ENCODE results near the gene ELOF1. TPM values are rescaled to one million over a fixed set of nuclear protein-coding genes. Genes with fewer than 3 reads are reported as not detected.
"Not testable (repeated sequence)": the region's sequence is repeated elsewhere in the genome, so short reads cannot be mapped to it uniquely, and the experiment has no call there.

The ELOF1 gene
- total RNA-seq (10 to 100 TPM; 34.0 to 59.8 (median 41.9) TPM), polyA plus RNA-seq (10 to 100 TPM; 80.0 to 95.5 TPM), total RNA-seq (19.4 reads per million, percentile 50 among the genes with 10 or more reads in this experiment)

GRCh38 chr19:11558881-11559828 lies at the start of gene ELOF1:
Gene ELOF1 (minus strand): TSS chr19:11559230. CDS start chr19:11554347, 4,883 bp downstream.
- CTCF ChIA-PET: interaction anchor here (0.6 to 1.8 kb wide), 4 partner anchors 23 to 1780 kb away, joined by 3 to 9 read pairs (median 5); no protein-coding TSS in a partner anchor

GRCh38 chr19:11606484-11606883 lies 47.5 kb upstream of the ELOF1 start:
- H3K27me3 ChIP-seq (ENCODE audit: control insufficient read depth in 2 of 2, insufficient read depth in 2 of 2, low read length in 2 of 2): no peaks in the 10 kb centered on the region
- peaks cover 0 to 11% (median 0%) of the 10 kb centered on the region in 3 experiments for H3K9me3 ChIP-seq (ENCODE audit: control insufficient read depth in 2 of 3, low read length in 3 of 3)
- ATAC-seq (no peak), DNase-seq (no peak)
- no peak overlapping the region for H3K27ac ChIP-seq (ENCODE audit: low read depth, low read length)
- H3K4me3 ChIP-seq (ENCODE audit: low read length): no peak overlapping the region
- H3K27ac Mint-ChIP-seq: no peak overlapping the region
- intact Hi-C loops (cut with micrococcal nuclease): no loop called here
- CTCF ChIA-PET: no interaction called here
- peaks cover 0 to 12% (median 0%) of the 10 kb centered on the region in 3 experiments for H3K36me3 ChIP-seq (ENCODE audit: control insufficient read depth in 2 of 3, insufficient read depth in 3 of 3, low read length in 3 of 3)
- POLR2A ChIA-PET: interaction anchor here (0.6 kb wide), 1 partner anchor 685 kb away, joined by 8 read pairs; no protein-coding TSS in a partner anchor
- peaks cover 14 to 57% (median 56%) of the 10 kb centered on the region in 5 donors for H3K36me3 Mint-ChIP-seq
- no peaks in the 10 kb centered on the region for H3K4me1 ChIP-seq (ENCODE audit: control insufficient read depth in 2 of 2, insufficient read depth in 2 of 2, low read length in 2 of 2)
- H3K27me3 Mint-ChIP-seq: no peaks in the 10 kb centered on the region
- H3K9me3 Mint-ChIP-seq: peaks cover 0 to 46% (median 22%) of the 10 kb centered on the region in 11 donors
- H3K4me3 Mint-ChIP-seq: no peak overlapping the region
- peaks cover 0 to 17% (median 15%) of the 10 kb centered on the region in 7 donors for H3K4me1 Mint-ChIP-seq

More at GRCh38 chr19:11558881-11559828, at the start of gene ELOF1:
- Mint-ChIP-seq H3K9me3 (no peaks in the 10 kb centered on the region), H3K27me3 (no peaks in the 10 kb centered on the region), H3K27ac (peak within 1 kb of the TSS; percentile 84 to 98 (median 95)), H3K36me3 (peaks cover 0 to 8% (median 3%) of the 10 kb centered on the region in 5 donors), H3K4me1 (peaks cover 34 to 58% (median 45%) of the 10 kb centered on the region in 7 donors), H3K4me3 (peak within 1 kb of the TSS; percentile 89 to 99 (median 96))
- peak within 1 kb of the TSS; percentile 82 for H3K27ac ChIP-seq (ENCODE audit: low read depth, low read length)
- H3K36me3 ChIP-seq (ENCODE audit: control insufficient read depth in 2 of 3, insufficient read depth in 3 of 3, low read length in 3 of 3): peaks cover 0 to 23% (median 2%) of the 10 kb centered on the region in 3 experiments
- no peaks in the 10 kb centered on the region for H3K27me3 ChIP-seq (ENCODE audit: control insufficient read depth in 2 of 2, insufficient read depth in 2 of 2, low read length in 2 of 2)
- intact Hi-C loops (cut with micrococcal nuclease): loop anchor here (1.0 to 5.0 kb wide), 10 partner anchors 23 to 1367 kb away; partner anchors contain the start of genes ECSIT (in 2 of the 2), ODAD3 (in 2 of the 2), PRKCSH (in 2 of the 2) and ZNF653 (in 2 of the 2)
- ATAC-seq (peak; percentile 97), DNase-seq (peak; percentile 90 to 97 (median 94))
- POLR2A ChIA-PET: interaction anchor here (0.6 to 4.0 kb wide), 12 partner anchors 13 to 209 kb away, joined by 3 to 33 read pairs (median 3); partner anchors contain the start of genes ECSIT, SWSAP1 and ZNF627
- peaks cover 16 to 19% of the 10 kb centered on the region in 2 donors for H3K4me1 ChIP-seq (ENCODE audit: control insufficient read depth in 2 of 2, insufficient read depth in 2 of 2, low read length in 2 of 2)
- peak within 1 kb of the TSS; percentile 94 for H3K4me3 ChIP-seq (ENCODE audit: low read length)
- no peaks in the 10 kb centered on the region for H3K9me3 ChIP-seq (ENCODE audit: control insufficient read depth in 2 of 3, low read length in 3 of 3)

GRCh38 chr19:11599704-11600103 lies 40.7 kb upstream of the ELOF1 start:
- Mint-ChIP-seq H3K36me3 (peaks cover 4 to 40% (median 24%) of the 10 kb centered on the region in 5 donors), H3K4me3 (peak overlapping the region in 4 of 10 donors; percentile 25 to 94 (median 59)), H3K27ac (peak overlapping the region in 1 of 9 donors; percentile 30), H3K9me3 (peaks cover 0 to 16% (median 2%) of the 10 kb centered on the region in 11 donors), H3K4me1 (peaks cover 18 to 47% (median 34%) of the 10 kb centered on the region in 7 donors)
- Histone ChIP-seq H3K36me3 (ENCODE audit: control insufficient read depth in 2 of 3, insufficient read depth in 3 of 3, low read length in 3 of 3) (peaks cover 0 to 14% (median 0%) of the 10 kb centered on the region in 3 experiments), H3K4me1 (ENCODE audit: control insufficient read depth in 2 of 2, insufficient read depth in 2 of 2, low read length in 2 of 2) (peaks cover 3 to 14% of the 10 kb centered on the region in 2 donors)
- H3K27ac ChIP-seq (ENCODE audit: low read depth, low read length); CTCF ChIA-PET; H3K9me3 ChIP-seq (ENCODE audit: control insufficient read depth in 2 of 3, low read length in 3 of 3); H3K27me3 Mint-ChIP-seq; intact Hi-C loops (cut with micrococcal nuclease); H3K27me3 ChIP-seq (ENCODE audit: control insufficient read depth in 2 of 2, insufficient read depth in 2 of 2, low read length in 2 of 2); DNase-seq; H3K4me3 ChIP-seq (ENCODE audit: low read length); ATAC-seq: not testable (repeated sequence)
- POLR2A ChIA-PET: interaction anchor here (0.6 kb wide), 1 partner anchor 1083 kb away, joined by 3 read pairs; no protein-coding TSS in a partner anchor

GRCh38 chr19:11598746-11599145 lies 39.7 kb upstream of the ELOF1 start:
- H3K4me1 Mint-ChIP-seq: peaks cover 18 to 47% (median 34%) of the 10 kb centered on the region in 7 donors
- DNase-seq (no peak), ATAC-seq (no peak)
- H3K27me3 Mint-ChIP-seq: no peaks in the 10 kb centered on the region
- H3K36me3 Mint-ChIP-seq: peaks cover 0 to 31% (median 15%) of the 10 kb centered on the region in 5 donors
- POLR2A ChIA-PET: no interaction called here
- no peaks in the 10 kb centered on the region for H3K9me3 ChIP-seq (ENCODE audit: control insufficient read depth in 2 of 3, low read length in 3 of 3)
- no peaks in the 10 kb centered on the region for H3K27me3 ChIP-seq (ENCODE audit: control insufficient read depth in 2 of 2, insufficient read depth in 2 of 2, low read length in 2 of 2)
- peak overlapping the region in 6 of 9 donors; percentile 51 to 92 (median 74) for H3K27ac Mint-ChIP-seq
- no peak overlapping the region for H3K27ac ChIP-seq (ENCODE audit: low read depth, low read length)
- intact Hi-C loops (cut with micrococcal nuclease): no loop called here
- H3K4me3 ChIP-seq (ENCODE audit: low read length): no peak overlapping the region
- H3K4me1 ChIP-seq (ENCODE audit: control insufficient read depth in 2 of 2, insufficient read depth in 2 of 2, low read length in 2 of 2): peaks cover 3 to 14% of the 10 kb centered on the region in 2 donors
- H3K4me3 Mint-ChIP-seq: peak overlapping the region; percentile 47 to 94 (median 88)
- H3K9me3 Mint-ChIP-seq: peaks cover 0 to 11% (median 0%) of the 10 kb centered on the region in 11 donors
- H3K36me3 ChIP-seq (ENCODE audit: control insufficient read depth in 2 of 3, insufficient read depth in 3 of 3, low read length in 3 of 3): peaks cover 0 to 6% (median 0%) of the 10 kb centered on the region in 3 experiments
- CTCF ChIA-PET: no interaction called here

GRCh38 chr19:11598103-11598483 lies 39.1 kb upstream of the ELOF1 start:
- peak overlapping the region; percentile 88 for H3K27ac ChIP-seq (ENCODE audit: low read depth, low read length)
- H3K9me3 ChIP-seq (ENCODE audit: control insufficient read depth in 2 of 3, low read length in 3 of 3): no peaks in the 10 kb centered on the region
- no peaks in the 10 kb centered on the region for H3K27me3 ChIP-seq (ENCODE audit: control insufficient read depth in 2 of 2, insufficient read depth in 2 of 2, low read length in 2 of 2)
- ChIA-PET CTCF (interaction anchor here (0.6 kb wide), 1 partner anchor 287 kb away, joined by 5 read pairs; no protein-coding TSS in a partner anchor), POLR2A (interaction anchor here (0.6 to 1.5 kb wide), 3 partner anchors 26 to 460 kb away, joined by 3 to 4 read pairs (median 3); partner anchors contain the start of gene ELOF1)
- DNase-seq (no peak), ATAC-seq (no peak)
- peak overlapping the region; percentile 68 to 95 (median 91) for H3K27ac Mint-ChIP-seq
- H3K4me3 Mint-ChIP-seq: peak overlapping the region; percentile 87 to 96 (median 92)
- peaks cover 0 to 11% (median 0%) of the 10 kb centered on the region in 11 donors for H3K9me3 Mint-ChIP-seq
- peaks cover 0 to 29% (median 12%) of the 10 kb centered on the region in 5 donors for H3K36me3 Mint-ChIP-seq
- H3K36me3 ChIP-seq (ENCODE audit: control insufficient read depth in 2 of 3, insufficient read depth in 3 of 3, low read length in 3 of 3): peaks cover 0 to 6% (median 0%) of the 10 kb centered on the region in 3 experiments
- H3K4me1 ChIP-seq (ENCODE audit: control insufficient read depth in 2 of 2, insufficient read depth in 2 of 2, low read length in 2 of 2): peaks cover 3 to 14% of the 10 kb centered on the region in 2 donors
- H3K4me1 Mint-ChIP-seq: peaks cover 18 to 47% (median 34%) of the 10 kb centered on the region in 7 donors
- no peaks in the 10 kb centered on the region for H3K27me3 Mint-ChIP-seq
- intact Hi-C loops (cut with micrococcal nuclease): no loop called here
- H3K4me3 ChIP-seq (ENCODE audit: low read length): peak overlapping the region; percentile 85
